ENCODE data around the gene PKD2L1. TPM values are rescaled to one million over a fixed set of nuclear protein-coding genes. Genes with fewer than 3 reads are reported as not detected.

The PKD2L1 gene
- polyA plus RNA-seq, 1 donor: 0.38 TPM

DNA sequence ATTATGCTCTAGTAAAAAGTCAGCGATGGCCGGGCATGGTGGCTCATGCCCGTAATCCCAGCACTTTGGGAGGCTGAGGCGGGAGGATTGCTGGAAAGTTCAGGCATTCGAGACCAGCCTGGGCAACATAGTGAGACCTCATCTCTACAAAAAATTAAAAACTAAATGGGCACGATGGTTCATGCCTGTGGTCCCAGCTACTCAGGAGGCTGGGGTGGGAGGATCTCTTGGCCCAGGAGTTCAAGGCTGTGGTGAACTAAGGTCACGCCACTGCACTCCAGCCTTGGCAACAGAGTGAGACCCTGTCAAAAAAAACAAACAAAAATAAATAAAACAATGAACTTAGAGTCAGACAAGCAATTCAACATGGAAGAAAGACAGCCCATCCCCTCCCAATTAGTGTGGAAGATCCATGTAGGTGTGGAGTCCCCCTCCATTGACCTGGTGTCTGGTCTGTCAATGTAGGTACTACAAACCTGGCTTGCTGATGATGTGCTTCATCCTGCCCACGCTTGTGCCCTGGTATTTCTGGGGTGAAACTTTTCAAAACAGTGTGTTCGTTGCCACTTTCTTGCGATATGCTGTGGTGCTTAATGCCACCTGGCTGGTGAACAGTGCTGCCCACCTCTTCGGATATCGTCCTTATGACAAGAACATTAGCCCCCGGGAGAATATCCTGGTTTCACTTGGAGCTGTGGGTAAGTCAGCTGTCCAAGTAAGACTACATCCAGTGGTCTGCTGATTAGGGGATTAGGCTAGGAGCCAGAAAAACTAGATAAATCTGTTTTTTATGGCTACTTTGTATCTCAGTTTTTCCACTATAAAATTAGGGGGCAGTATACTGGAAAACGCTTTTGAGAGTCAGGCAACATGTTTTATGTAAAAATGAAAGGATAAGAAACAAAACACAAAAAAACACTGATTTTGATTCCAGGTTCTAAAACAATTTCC is 26.3 kb upstream of the PKD2L1 start:
- no peak for DNase-seq

GRCh38 chr10:100355086-100355485 is 25.1 kb upstream of the PKD2L1 start:
- DNase-seq: no peak

GRCh38 chr10:100353770-100354485 is 23.9 kb upstream of the PKD2L1 start:
- DNase-seq: no peak

- no peak for DNase-seq
Observed at GRCh38 chr10:100350914-100351485, 21.0 kb upstream of the PKD2L1 start.

DNA sequence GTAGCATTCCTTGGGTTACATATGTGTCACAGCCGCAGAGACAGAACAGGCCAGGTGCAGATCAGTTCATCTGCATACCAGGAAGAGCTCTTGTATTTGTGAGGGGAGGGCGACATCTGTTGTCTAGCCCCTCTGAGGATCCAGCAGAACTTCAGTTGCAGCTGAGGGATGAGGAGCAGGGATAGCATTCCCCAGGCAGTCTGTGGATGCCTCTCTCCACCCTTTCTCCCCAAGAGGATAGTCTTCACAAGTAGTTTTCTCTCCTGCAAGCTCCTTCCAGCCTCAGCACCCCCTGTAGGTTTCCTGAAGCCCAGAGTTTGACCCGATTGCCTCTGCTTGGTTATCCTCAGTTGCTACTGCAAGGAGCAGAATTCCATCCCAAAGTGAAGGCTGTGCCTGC is 19.6 kb upstream of the PKD2L1 start:
- no peak for DNase-seq

DNA sequence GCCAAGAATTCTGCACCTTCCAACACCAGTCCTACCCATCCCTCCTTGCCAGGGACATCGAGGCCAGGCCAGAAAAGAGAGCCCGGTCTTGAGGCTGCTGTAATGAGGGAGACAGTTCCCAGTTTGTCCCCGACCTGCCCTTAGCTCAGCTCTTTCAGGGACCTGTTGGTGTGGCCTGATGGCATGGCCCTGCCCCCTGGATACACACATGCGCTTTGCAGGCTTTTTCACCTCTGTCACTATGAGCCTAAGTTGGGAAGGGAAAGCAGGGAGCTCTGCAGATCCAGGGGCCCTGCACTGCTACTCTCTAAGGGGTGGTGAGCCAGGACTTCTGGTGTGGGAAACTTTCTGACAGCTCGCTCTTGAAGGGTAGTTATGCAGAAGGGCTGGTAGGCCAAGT is 19.1 kb upstream of the PKD2L1 start:
- no peak for DNase-seq

- no peak for DNase-seq
Observed at GRCh38 chr10:100348389-100348927, 18.4 kb upstream of the PKD2L1 start.

GRCh38 chr10:100347568-100348195 is 17.7 kb upstream of the PKD2L1 start:
- no peak for DNase-seq

- DNase-seq: peak; percentile 84
Observed at GRCh38 chr10:100346765-100347567, 16.9 kb upstream of the PKD2L1 start, which contains the start of gene SCD. TSS of gene SCD (plus strand) at chr10:100347233. CDS start at chr10:100347505, 272 bp downstream.

GRCh38 chr10:100346351-100346764 is 16.3 kb upstream of the PKD2L1 start:
- DNase-seq: peak; percentile 55

DNA sequence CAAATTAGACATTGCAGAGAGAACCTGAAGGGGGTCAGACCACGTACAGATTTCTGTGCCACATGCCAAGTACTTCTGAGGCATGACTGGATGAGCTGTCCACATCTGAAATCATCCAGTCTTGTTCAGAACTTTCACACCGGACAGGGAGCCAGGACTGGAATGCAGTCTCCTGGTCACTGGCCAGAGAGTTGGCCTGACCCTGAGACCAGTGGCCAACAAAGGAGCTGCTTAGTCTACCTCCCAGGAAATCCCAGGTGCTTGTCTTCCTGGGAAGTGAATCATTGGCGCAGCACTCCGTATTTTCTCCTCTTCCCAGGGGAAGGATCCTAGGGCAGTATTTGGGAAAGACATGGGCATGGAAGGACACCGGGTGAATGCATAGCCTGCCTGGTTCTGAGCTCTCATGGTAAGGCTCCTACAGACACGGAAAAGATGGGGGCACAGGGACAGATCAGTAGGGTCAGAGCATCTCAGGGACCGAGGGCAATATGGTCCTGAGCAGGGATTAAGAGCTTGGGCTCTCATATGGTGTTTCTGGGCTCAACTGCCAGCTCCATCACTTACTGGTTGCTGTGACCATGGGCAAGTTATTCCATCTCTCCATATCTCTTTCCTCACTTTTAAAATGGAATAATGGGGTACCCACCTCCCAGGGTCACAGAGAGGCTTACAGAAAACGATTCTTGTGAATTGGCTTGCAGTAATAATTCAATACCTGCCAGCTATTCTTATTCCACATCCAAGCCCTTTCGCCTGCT is 15.7 kb upstream of the PKD2L1 start:
- no peak for DNase-seq

GRCh38 chr10:100344241-100344788 is 14.3 kb upstream of the PKD2L1 start:
- DNase-seq: no peak

- DNase-seq: no peak
Observed at GRCh38 chr10:100342627-100342972, 12.6 kb upstream of the PKD2L1 start.

DNA sequence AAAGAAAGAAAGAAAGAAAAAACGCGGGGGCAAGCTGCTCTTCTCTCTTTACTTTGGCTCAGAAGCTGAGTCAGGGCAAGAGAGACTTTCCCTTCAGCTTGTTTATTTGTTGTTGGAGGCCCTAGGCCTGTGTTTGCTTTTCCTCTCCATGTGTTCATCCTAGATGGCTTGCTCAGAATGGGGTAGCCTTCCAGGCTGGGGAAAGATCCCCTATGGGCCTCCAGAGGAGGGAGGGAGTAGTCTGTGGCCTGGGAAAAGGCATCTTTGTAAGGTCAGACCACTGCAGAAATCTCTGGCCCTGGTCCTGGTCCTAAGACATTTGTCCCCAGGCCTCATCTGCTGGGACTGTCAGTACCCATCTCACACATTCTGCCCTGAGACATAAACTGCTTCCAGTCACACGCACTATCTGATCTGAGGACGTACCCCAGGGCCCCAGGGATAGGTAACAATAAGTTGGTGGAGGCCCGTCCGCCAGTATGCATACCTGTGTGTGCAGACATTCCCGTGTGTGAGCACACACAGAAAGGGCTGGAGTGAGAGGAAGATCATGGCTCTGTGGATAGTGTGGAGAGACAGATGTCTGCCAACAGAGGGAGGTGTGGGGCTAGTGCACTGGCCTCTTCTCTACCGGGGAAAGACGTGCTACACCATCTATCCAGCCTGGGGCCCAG is 12.1 kb upstream of the PKD2L1 start:
- no peak for DNase-seq

DNA sequence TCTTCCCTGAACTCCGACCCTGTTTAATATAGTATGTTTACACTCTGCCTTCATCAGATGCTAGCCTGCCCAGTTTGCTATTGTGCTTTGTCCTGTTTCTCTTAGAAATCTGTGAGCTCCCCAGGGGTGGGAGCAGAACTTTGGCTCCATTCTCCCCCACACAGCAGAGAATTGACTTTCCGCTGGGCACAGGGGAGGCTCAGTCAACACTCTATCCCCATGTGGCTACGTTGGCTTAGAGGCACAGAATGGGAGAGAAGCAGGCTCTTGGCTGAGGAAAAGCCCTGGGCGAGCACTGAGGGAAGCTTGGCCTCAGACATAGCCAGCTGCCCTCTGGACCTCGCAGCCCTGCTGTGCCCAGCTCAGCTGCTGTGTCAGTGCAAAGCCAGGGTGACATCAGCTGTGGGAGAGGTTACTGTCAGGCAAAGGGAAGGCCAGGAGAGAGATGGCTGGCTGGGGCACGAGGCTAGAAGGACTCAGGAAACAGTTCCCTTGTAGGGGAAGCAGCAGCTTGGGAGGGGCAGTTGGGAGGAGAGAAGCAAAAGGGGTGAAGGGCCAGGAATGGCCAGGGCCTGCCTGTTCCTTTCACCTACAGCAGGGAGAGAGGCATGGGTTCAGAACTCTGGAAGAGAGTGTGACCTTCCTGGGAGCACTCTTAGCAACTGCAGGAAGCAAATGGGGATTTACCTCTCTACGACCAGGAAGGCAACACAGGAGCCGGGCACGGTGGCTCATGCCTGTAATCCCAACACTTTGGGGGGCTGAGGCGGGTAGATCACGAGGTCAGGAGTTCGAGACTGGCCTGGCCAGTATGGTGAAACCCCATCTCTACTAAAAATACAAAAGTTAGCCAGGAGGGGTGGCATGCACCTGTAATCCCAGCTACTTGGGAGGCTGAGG is 11.2 kb upstream of the PKD2L1 start:
- DNase-seq: no peak

GRCh38 chr10:100339236-100339635 is 9.2 kb upstream of the PKD2L1 start:
- no peak for DNase-seq

GRCh38 chr10:100338434-100339036 is 8.5 kb upstream of the PKD2L1 start:
- DNase-seq: peak; percentile 53

DNA sequence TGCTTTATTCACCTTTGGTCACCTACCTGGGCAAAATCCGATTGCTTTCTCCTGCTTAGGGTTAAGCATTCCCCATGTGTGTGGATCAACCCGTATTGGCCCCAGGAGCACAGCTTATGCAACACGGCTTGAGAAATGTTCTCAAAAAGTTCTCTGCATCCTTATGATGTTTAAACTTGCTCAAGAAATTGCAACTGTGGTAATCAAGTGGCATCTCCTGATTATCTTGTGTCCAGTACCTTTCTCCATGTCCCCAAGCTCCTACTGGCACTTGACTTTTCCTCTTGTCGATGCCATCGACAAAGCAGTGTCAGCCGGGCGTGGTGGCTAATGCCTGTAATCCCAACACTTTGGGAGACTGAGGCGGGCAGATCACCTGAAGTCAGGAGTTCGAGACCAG is 4.7 kb upstream of the PKD2L1 start:
- DNase-seq: no peak
